Activated B cell treated with CpG ODN at 0.5 μM for 24 hours (primary cell): ENCODE measurements around the gene TPD52L2. TPM values are rescaled to one million over a fixed set of nuclear protein-coding genes. Genes with fewer than 3 reads are reported as not detected.
A peak's percentile ranks its signal among the peaks of the same experiment; 100 is the strongest.
"Not testable (repeated sequence)": the region's sequence is repeated elsewhere in the genome, so short reads cannot be mapped to it uniquely, and the experiment has no call there.

ENCODE experiments used
- ATAC-seq: fragments of 200-7000 bp; cut with Tn5 transposase; one replicate; pipeline ENCODE4 v1.10.0; 2021; ENCODE audit warnings: low read depth, mild to moderate bottlenecking, moderate library complexity
- CTCF ChIA-PET: fragments of 350-600 bp; sonication (Branson Sonifier 250); formaldehyde crosslinking; loops from one replicate; lab custom pipeline; 2021; ENCODE audit warnings: antibody characterized with exemption; lab: Charles Lee
- POLR2A ChIA-PET: fragments of 350-600 bp; sonication (Branson Sonifier 250); formaldehyde crosslinking; loops from one replicate; lab custom pipeline; 2021; ENCODE audit warnings: antibody characterized with exemption; lab: Charles Lee
- DNase-seq: peaks from one replicate; pipeline ENCODE4 v3.0.0; 2022
- H3K27ac Mint-ChIP-seq: one replicate; pipeline ENCODE4 v1.8.0; 2020; ENCODE audit warnings: mixed read lengths
- H3K27me3 Mint-ChIP-seq: one replicate; pipeline ENCODE4 v1.8.0; 2021; ENCODE audit warnings: mixed read lengths
- H3K36me3 Mint-ChIP-seq: one replicate; pipeline ENCODE4 v1.8.0; 2021; ENCODE audit warnings: low read depth, mixed read lengths
- H3K4me1 Mint-ChIP-seq: one replicate; pipeline ENCODE4 v1.8.0; 2021; ENCODE audit warnings: mixed read lengths
- H3K4me3 Mint-ChIP-seq: one replicate; pipeline ENCODE4 v1.8.0; 2020; ENCODE audit warnings: mild to moderate bottlenecking, mixed read lengths
- H3K9me3 Mint-ChIP-seq: one replicate; pipeline ENCODE4 v1.8.0; 2020; ENCODE audit warnings: mixed read lengths
- intact Hi-C: fragments of 100-400 bp; cut with micrococcal nuclease; formaldehyde crosslinking; loops from one replicate; pipeline ENCODE4 v1.15.1; 2024
- total RNA-seq: library from RNA; stranded (reverse); gene quantifications from 2 replicates; pipeline ENCODE4 v1.2.3, GENCODE V29; 2022
- TF ChIP-seq, protein P1 (sequence below): fragments of 200-600 bp; IDR thresholded peaks from one replicate; pipeline ENCODE4 v1.8.0; 2022; ENCODE audit warnings: antibody characterized with exemption, mild to moderate bottlenecking

The TPD52L2 gene
- total RNA-seq, 1 donor from 2014 or later, result 38.8 TPM

DNA sequence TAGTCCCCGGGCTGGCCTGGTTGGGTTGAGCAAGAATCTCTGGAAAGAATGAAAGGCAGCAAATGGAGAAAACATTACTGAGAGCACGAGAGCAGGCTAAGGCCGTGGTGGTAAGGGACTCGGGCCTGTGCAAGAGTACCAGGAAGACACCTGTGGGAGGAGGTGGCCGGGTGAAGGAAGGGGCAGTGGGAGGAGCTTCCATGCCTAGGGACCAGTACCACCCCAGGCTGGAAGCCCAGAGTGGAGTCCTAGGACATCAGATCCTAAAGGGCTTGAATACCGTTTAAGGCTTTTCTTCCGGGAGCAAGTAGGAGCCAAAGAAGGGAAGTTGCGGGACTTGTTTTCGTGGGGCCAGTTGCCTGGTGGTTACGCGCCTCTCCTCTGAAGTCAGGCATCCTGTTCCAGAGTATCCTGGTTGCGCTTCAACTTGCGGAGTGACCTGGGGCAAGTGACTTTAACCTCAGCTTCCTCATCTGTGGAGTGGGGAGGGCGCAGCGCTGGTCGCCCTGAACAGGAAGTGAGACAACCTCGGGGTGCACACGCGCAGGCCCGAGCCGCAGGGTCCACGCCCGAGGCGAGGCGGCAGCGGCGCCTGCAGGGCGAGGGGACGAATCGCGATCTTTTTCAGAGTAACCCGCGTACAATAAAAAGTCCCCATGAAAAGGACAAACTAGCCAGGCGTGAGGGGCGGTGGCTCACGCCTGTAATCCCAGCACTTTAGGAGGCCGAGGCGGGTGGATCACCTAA, 1.1 kb upstream of the TPD52L2 start:
- H3K36me3 Mint-ChIP-seq, result peaks cover 28% of the 10 kb centered on the region
- ChIA-PET CTCF (interaction anchor here (0.6 to 2.5 kb wide), 11 partner anchors 78 to 555 kb away, joined by 3 to 23 read pairs (median 9); partner anchors contain the start of genes ARFRP1, PPDPF, PTK6 and SLC2A4RG), POLR2A (interaction anchor here (0.6 to 3.4 kb wide), 21 partner anchors 9 to 344 kb away, joined by 3 to 47 read pairs (median 4); partner anchors contain the start of genes ARFRP1, DNAJC5, HELZ2 and LIME1)
- TF ChIP-seq, protein P1, sequence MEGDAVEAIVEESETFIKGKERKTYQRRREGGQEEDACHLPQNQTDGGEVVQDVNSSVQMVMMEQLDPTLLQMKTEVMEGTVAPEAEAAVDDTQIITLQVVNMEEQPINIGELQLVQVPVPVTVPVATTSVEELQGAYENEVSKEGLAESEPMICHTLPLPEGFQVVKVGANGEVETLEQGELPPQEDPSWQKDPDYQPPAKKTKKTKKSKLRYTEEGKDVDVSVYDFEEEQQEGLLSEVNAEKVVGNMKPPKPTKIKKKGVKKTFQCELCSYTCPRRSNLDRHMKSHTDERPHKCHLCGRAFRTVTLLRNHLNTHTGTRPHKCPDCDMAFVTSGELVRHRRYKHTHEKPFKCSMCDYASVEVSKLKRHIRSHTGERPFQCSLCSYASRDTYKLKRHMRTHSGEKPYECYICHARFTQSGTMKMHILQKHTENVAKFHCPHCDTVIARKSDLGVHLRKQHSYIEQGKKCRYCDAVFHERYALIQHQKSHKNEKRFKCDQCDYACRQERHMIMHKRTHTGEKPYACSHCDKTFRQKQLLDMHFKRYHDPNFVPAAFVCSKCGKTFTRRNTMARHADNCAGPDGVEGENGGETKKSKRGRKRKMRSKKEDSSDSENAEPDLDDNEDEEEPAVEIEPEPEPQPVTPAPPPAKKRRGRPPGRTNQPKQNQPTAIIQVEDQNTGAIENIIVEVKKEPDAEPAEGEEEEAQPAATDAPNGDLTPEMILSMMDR, result no peak
- DNase-seq (peak; percentile 76), ATAC-seq (peak; percentile 77)
- H3K9me3 Mint-ChIP-seq, result no peaks in the 10 kb centered on the region
- intact Hi-C loops, result loop anchor here (1.0 to 10.0 kb wide), 12 partner anchors 30 to 429 kb away; partner anchors contain the start of genes ARFRP1, GMEB2 and NPBWR2
- no peaks in the 10 kb centered on the region for H3K27me3 Mint-ChIP-seq
- H3K27ac Mint-ChIP-seq, result peak overlapping the region; percentile 99
- H3K4me1 Mint-ChIP-seq, result peaks cover 40% of the 10 kb centered on the region
- peak overlapping the region; percentile 99 for H3K4me3 Mint-ChIP-seq

DNA sequence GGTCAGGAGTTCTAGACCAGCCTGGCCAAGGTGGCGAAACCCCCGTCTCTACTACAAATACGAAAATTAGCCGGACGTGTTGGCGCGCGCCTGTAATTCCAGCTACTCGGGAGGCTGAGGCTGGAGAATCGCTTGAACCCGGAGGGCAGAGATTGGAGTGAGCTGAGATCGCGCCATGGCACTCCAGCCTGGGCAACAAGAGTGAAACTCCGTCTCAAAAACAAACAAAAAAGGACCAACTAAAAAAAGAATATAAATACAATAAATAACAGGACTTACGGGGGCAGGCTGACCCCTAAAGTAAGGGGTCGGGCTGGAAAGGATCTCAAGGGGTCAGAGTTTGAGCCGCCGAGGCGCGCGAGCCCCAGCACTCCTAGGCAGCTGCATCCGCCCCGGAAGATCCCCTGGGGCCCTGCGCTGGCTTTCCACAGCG, 509 bp upstream of the TPD52L2 start:
- Mint-ChIP-seq H3K27ac (peak overlapping the region; percentile 99), H3K27me3 (no peaks in the 10 kb centered on the region), H3K36me3 (peaks cover 34% of the 10 kb centered on the region), H3K4me3 (peak overlapping the region; percentile 99), H3K9me3 (no peaks in the 10 kb centered on the region), H3K4me1 (peaks cover 34% of the 10 kb centered on the region)
- DNase-seq (no peak), ATAC-seq (peak; percentile 4)
- CTCF ChIA-PET, result interaction anchor here (0.9 to 2.5 kb wide), 11 partner anchors 31 to 555 kb away, joined by 3 to 23 read pairs (median 9); partner anchors contain the start of genes ARFRP1, PTK6, SLC2A4RG and ZGPAT
- POLR2A ChIA-PET, result interaction anchor here (0.9 to 3.4 kb wide), 26 partner anchors 9 to 344 kb away, joined by 3 to 47 read pairs (median 4); partner anchors contain the start of genes ARFRP1, DNAJC5, GMEB2 and HELZ2
- intact Hi-C loops, result loop anchor here (1.0 to 10.0 kb wide), 12 partner anchors 30 to 430 kb away; partner anchors contain the start of genes ARFRP1, GMEB2 and NPBWR2
- TF ChIP-seq, protein P1, result no peak

DNA sequence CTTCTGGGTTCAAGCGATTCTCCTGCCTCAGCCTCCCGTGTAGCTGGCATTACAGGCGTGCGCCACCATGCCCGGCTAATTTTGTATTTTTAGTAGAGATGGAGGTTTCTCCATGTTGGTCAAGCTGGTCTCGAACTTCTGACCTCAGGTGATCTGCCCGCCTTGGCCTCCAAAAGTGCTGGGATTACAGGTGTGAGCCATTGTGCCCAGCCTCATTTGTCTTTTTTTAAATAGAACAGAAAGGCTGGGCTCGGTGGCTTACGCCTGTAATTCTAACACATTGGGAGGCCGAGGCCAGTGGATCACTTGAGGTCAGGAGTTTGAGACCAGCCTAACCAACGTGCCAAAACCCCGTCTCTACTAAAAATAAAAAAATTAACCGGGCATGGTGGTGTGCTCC, 2.0 kb downstream of the TPD52L2 start:
- peaks cover 50% of the 10 kb centered on the region for H3K36me3 Mint-ChIP-seq
- H3K9me3 Mint-ChIP-seq, H3K27me3 Mint-ChIP-seq, H3K27ac Mint-ChIP-seq, DNase-seq, CTCF ChIA-PET, ATAC-seq: not testable (repeated sequence)
- intact Hi-C loops, result loop anchor here (10.0 kb wide), 1 partner anchor 238 kb away; the partner anchor contains the start of gene NPBWR2
- H3K4me1 Mint-ChIP-seq, result peaks cover 30% of the 10 kb centered on the region
- POLR2A ChIA-PET, result interaction anchor here (0.7 kb wide), 1 partner anchor 344 kb away, joined by 4 read pairs; no protein-coding TSS in a partner anchor
- peak overlapping the region; percentile 35 for H3K4me3 Mint-ChIP-seq

DNA sequence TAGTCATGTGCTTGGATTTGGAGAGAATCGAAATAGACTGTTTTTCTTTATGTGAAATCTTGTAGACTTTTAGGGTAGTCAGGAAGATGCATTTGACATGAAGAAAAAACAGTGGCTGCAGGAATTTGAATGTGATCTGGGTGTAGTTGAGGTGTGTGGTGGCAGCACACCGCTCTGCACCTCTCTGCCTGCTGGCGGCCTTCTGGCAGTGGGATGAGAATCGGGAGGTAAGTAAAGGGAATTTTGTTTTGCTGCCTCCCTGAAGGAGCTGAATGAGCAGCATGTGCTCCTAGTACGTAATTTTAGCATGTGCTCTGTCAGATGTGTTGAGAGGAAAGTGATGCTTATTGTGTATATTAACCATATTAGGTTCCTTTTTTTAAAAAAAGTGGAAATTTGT, 3.2 kb downstream of the TPD52L2 start:
- DNase-seq (no peak), ATAC-seq (no peak)
- no peaks in the 10 kb centered on the region for H3K9me3 Mint-ChIP-seq
- ChIA-PET POLR2A (no interaction called here), CTCF (interaction anchor here (0.6 kb wide), 1 partner anchor 149 kb away, joined by 3 read pairs; no protein-coding TSS in a partner anchor)
- intact Hi-C loops, result loop anchor here (10.0 kb wide), 1 partner anchor 237 kb away; the partner anchor contains the start of gene NPBWR2
- TF ChIP-seq, protein P1, result no peak
- H3K27me3 Mint-ChIP-seq, result no peaks in the 10 kb centered on the region
- H3K36me3 Mint-ChIP-seq, result peaks cover 56% of the 10 kb centered on the region
- H3K27ac Mint-ChIP-seq, result no peak overlapping the region
- H3K4me1 Mint-ChIP-seq, result peaks cover 27% of the 10 kb centered on the region
- H3K4me3 Mint-ChIP-seq, result no peak overlapping the region

DNA sequence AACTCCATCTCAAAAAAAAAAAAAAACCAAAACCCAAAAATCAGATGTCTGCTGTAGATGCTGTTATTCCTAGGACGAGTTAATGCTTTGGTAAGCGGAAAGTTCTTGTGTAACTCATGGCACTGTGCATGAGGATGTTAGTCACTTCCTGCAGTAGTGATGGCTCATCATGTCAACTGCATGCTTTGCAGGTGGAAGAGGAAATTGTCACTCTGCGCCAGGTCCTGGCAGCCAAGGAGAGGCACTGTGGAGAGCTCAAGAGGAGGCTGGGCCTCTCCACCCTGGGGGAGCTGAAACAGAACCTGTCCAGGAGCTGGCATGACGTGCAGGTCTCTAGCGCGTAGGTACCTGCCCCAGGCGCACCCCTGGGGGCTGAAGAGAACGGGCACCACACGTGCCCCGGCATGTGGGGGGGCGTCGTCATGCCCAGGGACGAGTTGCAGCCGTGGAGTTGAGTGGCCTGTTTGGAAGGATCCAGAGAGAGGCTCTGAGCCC, 8.5 kb downstream of the TPD52L2 start:
- no peak overlapping the region for H3K4me3 Mint-ChIP-seq
- no peaks in the 10 kb centered on the region for H3K27me3 Mint-ChIP-seq
- ChIA-PET CTCF (no interaction called here), POLR2A (interaction anchor here (0.7 kb wide), 1 partner anchor 273 kb away, joined by 3 read pairs; no protein-coding TSS in a partner anchor)
- H3K4me1 Mint-ChIP-seq, result no peaks in the 10 kb centered on the region
- DNase-seq, result no peak
- H3K9me3 Mint-ChIP-seq, result no peaks in the 10 kb centered on the region
- no peak overlapping the region for H3K27ac Mint-ChIP-seq
- peaks cover 88% of the 10 kb centered on the region for H3K36me3 Mint-ChIP-seq
- TF ChIP-seq, protein P1, result no peak
- no peak for ATAC-seq
- intact Hi-C loops, result no loop called here

DNA sequence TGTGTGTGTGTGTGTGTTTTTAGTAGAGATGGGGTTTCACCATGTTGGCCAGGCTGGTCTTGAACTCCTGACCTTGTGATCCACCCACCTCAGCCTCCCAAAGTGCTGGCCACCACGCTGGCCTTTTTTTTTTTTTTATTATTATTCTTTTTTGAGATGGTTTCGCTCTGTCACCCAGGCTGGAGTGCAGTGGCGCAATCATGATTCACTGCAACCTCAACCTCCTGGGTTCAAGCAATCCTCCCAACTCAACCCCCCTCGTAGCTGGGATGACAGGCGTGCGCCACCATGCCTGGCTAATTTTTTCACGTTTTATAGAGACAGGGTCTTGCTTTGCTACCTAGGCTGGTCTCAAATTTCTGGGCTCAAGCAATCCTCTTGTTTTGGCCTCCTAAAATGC, 9.2 kb downstream of the TPD52L2 start:
- DNase-seq, H3K9me3 Mint-ChIP-seq, ATAC-seq, H3K4me3 Mint-ChIP-seq, intact Hi-C loops, H3K27me3 Mint-ChIP-seq, H3K27ac Mint-ChIP-seq, CTCF ChIA-PET, H3K4me1 Mint-ChIP-seq: not testable (repeated sequence)
- H3K36me3 Mint-ChIP-seq, result peaks cover 81% of the 10 kb centered on the region
- POLR2A ChIA-PET, result interaction anchor here (0.5 kb wide), 1 partner anchor 143 kb away, joined by 3 read pairs; no protein-coding TSS in a partner anchor
